ENCODE measurements around the gene ABTB1. TPM values are rescaled to one million over a fixed set of nuclear protein-coding genes. Genes with fewer than 3 reads are reported as not detected.
A peak's percentile ranks its signal among the peaks of the same experiment; 100 is the strongest.

Gene ABTB1
- polyA plus RNA-seq, 1 of the 3 experiments (the other 2 are of a cell fraction) = 30.8 TPM

- Histone ChIP-seq H3K4me3 (ENCODE audit: low read depth in 2 of 2, low read length in 1 of 2) (no peak overlapping the region), H3K36me3 (replicated peaks in 1 of 2; ENCODE audit: control insufficient read depth in 1 of 2, insufficient read depth in 2 of 2, low read length in 1 of 2) (no peaks in the 10 kb centered on the region), H2AFZ (ENCODE audit: low read depth) (no peak overlapping the region), H3K9me2 (no peaks in the 10 kb centered on the region), H3K9me3 (no peaks in the 10 kb centered on the region), H3K27ac (ENCODE audit: low read depth in 2 of 2, low read length in 1 of 2) (peak overlapping the region in 1 of 2 experiments; percentile 66; a peak in 2 of 4 replicates), H3K4me2 (no peak overlapping the region), H3K27me3 (ENCODE audit: insufficient read depth) (no peaks in the 10 kb centered on the region), H3K9ac (no peak overlapping the region), H3K4me1 (ENCODE audit: control insufficient read depth in 1 of 2, insufficient read depth in 2 of 2, low read depth in 1 of 2, low read length in 1 of 2) (peaks cover 0 to 56% of the 10 kb centered on the region in 2 experiments; a peak in 1 of 4 replicates), H3F3A (replicated peaks; ENCODE audit: insufficient read depth) (no peaks in the 10 kb centered on the region), H4K20me1 (ENCODE audit: insufficient read depth) (no peaks in the 10 kb centered on the region), H3K79me2 (ENCODE audit: insufficient read depth) (no peaks in the 10 kb centered on the region)
- CTCF ChIA-PET = interaction anchor here (0.9 to 4.3 kb wide), 4 partner anchors 11 to 183 kb away, joined by 3 to 15 read pairs (median 8); no protein-coding TSS in a partner anchor
- POLR2A ChIA-PET = no interaction called here
- 77% methylated on average over 14 of the region's 14 CpGs for WGBS (ENCODE audit: low lambda C conversion rate)
- TF ChIP-seq RCOR1 (IDR thresholded peaks at IDR 0.05; ENCODE audit: low read length) = no peak
- no peak for DNase-seq
Observed at GRCh38 chr3:127717357-127718244, 44.8 kb downstream of the ABTB1 start.

- Histone ChIP-seq H3K79me2 (ENCODE audit: insufficient read depth) (no peaks in the 10 kb centered on the region), H3K9ac (no peak overlapping the region), H3K27ac (ENCODE audit: low read depth in 2 of 2, low read length in 1 of 2) (peak overlapping the region in 1 of 2 experiments; percentile 66; a peak in 1 of 4 replicates), H3K36me3 (replicated peaks in 1 of 2; ENCODE audit: control insufficient read depth in 1 of 2, insufficient read depth in 2 of 2, low read length in 1 of 2) (no peaks in the 10 kb centered on the region), H3K9me3 (no peaks in the 10 kb centered on the region), H3K4me1 (ENCODE audit: control insufficient read depth in 1 of 2, insufficient read depth in 2 of 2, low read depth in 1 of 2, low read length in 1 of 2) (peaks cover 0 to 56% of the 10 kb centered on the region in 2 experiments; a peak in 1 of 4 replicates), H3F3A (replicated peaks; ENCODE audit: insufficient read depth) (no peaks in the 10 kb centered on the region), H2AFZ (ENCODE audit: low read depth) (no peak overlapping the region), H3K4me2 (no peak overlapping the region), H3K4me3 (ENCODE audit: low read depth in 2 of 2, low read length in 1 of 2) (no peak overlapping the region), H3K9me2 (no peaks in the 10 kb centered on the region), H4K20me1 (ENCODE audit: insufficient read depth) (no peaks in the 10 kb centered on the region), H3K27me3 (ENCODE audit: insufficient read depth) (no peaks in the 10 kb centered on the region)
- 87% methylated on average over 7 of the region's 7 CpGs for WGBS (ENCODE audit: low lambda C conversion rate)
- POLR2A ChIA-PET = no interaction called here
- CTCF ChIA-PET = interaction anchor here (1.0 to 4.3 kb wide), 2 partner anchors 11 to 21 kb away, joined by 3 to 15 read pairs; no protein-coding TSS in a partner anchor
- TF ChIP-seq, protein P1, sequence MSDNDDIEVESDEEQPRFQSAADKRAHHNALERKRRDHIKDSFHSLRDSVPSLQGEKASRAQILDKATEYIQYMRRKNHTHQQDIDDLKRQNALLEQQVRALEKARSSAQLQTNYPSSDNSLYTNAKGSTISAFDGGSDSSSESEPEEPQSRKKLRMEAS (IDR thresholded peaks at IDR 0.05; ENCODE audit: low read depth) = no peak
- TF ChIP-seq REST (IDR thresholded peaks at IDR 0.05; ENCODE audit: low read depth, low read length) (no peak), RXRA (IDR thresholded peaks at IDR 0.05; ENCODE audit: borderline replicate concordance, low read depth) (no peak), FOSL2 (IDR thresholded peaks at IDR 0.05; ENCODE audit: borderline replicate concordance, low read depth) (no peak), PBX3 (IDR thresholded peaks at IDR 0.05) (no peak), SMC3 (IDR thresholded peaks at IDR 0.05; ENCODE audit: low read depth, low read length) (no peak), ELF1 (IDR thresholded peaks at IDR 0.05) (no peak), EP300 (IDR thresholded peaks at IDR 0.05; ENCODE audit: borderline replicate concordance in 1 of 2, low read depth in 1 of 2, low read length in 1 of 2) (no peak), RCOR1 (IDR thresholded peaks at IDR 0.05; ENCODE audit: low read length) (no peak), GATA2 (CRISPR knock-in tag; IDR thresholded peaks at IDR 0.05) (no peak), MXI1 (IDR thresholded peaks at IDR 0.05; ENCODE audit: low read depth, low read length) (no peak), TAF1 (IDR thresholded peaks at IDR 0.05; ENCODE audit: borderline replicate concordance, low read depth, low read length) (no peak), CHD2 (IDR thresholded peaks at IDR 0.05; ENCODE audit: low read length, partially characterized antibody) (no peak), RAD21 (IDR thresholded peaks at IDR 0.05; ENCODE audit: low read length) (no peak), TEAD4 (IDR thresholded peaks at IDR 0.05; ENCODE audit: borderline replicate concordance, insufficient read depth) (no peak), FOXJ3 (CRISPR knock-in tag; IDR thresholded peaks at IDR 0.05) (no peak)
- TF ChIP-seq, protein P2, sequence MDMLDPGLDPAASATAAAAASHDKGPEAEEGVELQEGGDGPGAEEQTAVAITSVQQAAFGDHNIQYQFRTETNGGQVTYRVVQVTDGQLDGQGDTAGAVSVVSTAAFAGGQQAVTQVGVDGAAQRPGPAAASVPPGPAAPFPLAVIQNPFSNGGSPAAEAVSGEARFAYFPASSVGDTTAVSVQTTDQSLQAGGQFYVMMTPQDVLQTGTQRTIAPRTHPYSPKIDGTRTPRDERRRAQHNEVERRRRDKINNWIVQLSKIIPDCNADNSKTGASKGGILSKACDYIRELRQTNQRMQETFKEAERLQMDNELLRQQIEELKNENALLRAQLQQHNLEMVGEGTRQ (IDR thresholded peaks at IDR 0.05; ENCODE audit: borderline replicate concordance, low read depth, low read length) = no peak
- no peak for DNase-seq
Observed at GRCh38 chr3:127718245-127718915, 45.6 kb downstream of the ABTB1 start.
